GM19455 (cell line): ENCODE results near the gene FHIP1A.
"Not testable (repeated sequence)": the region's sequence is repeated elsewhere in the genome, so short reads cannot be mapped to it uniquely, and the experiment has no call there.

Experiments used
- ATAC-seq: cut with Tn5 transposase; IDR thresholded peaks from one replicate; pipeline ENCODE4 v1.9.1; 2021; ENCODE audit not compliant: unreplicated experiment

The FHIP1A gene

GRCh38 chr4:151408630-151409469, at the start of gene FHIP1A:
Gene FHIP1A, plus strand, starts transcription at chr4:151409176. Its CDS starts 157,084 bp downstream, at chr4:151566260.
- peak; percentile 67 for ATAC-seq

DNA sequence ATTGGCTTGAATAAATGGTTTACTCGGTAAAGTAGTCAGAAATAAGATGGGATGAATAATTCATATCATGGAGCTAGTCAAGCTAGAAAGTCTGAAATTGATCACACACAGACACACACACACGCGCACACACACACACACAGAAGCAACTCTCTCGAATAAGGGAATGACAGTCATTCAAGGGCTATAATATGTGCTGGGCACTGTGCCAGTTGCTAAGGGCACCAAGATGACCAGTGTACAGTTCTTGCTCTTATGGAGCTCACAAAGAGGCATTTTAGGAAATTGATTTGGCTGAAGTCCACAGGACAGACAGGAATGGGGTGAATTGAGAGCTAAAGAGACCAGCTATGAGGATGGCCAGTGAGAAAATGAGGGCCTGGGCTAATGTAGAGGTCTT, 49.4 kb upstream of the FHIP1A start:
- no peak for ATAC-seq

DNA sequence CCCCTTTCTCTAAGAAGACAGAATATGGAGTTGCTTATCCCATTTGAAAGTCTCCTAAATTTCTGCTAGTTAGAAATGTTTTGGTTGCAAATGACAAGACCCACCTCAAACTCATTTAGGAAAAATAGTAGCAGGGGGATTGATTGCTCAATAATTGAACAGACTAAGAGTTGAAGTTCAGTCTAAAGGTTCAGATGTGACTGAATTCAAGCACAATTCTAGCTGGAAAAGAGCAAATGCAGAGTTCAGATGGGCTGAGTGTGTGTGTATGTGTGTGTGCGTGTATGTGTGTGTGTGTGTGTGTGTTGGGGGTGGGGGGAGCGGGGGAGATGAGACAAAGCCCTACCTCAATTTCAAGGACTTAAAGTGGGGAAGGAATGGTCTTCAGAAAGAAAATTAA, 47.9 kb upstream of the FHIP1A start:
- ATAC-seq: no peak

- ATAC-seq: no peak
Observed at GRCh38 chr4:151361966-151362365, 47.0 kb upstream of the FHIP1A start.

DNA sequence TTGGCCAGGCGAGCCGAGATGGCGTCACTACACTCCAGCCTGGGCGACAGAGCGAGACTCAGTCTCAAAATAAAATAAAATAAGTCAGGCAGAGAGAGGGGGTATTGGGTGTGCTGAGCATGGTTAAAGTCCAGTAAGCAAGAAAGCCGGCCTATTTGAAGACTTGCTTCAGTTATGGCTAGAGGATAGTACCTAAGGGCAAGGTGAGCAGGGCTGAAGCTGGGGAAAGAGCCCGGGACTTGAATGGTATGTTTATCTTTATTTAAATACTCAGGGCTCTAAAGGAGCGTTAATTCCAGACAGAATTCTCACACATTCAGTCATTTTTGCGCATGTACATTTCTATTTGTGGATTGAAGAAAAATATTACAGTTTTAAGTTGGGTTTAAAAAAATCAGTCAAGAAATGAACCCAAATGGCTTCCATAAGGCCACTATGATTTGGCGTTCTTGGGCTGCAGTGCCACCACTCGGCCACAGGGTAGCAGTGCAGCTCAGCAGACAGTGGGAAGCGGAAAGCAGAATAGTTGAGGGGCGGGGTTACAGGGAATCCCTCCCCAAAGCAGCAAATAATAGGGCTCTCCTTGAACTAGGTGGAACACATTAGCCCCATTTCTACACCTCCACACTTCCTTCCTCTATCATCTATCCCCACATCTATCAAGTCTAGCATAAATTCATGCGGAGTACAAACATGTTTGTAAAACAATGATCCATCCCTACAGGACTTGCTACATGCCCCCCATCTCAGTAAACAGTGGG, 46.4 kb upstream of the FHIP1A start:
- peak; percentile 98 for ATAC-seq

DNA sequence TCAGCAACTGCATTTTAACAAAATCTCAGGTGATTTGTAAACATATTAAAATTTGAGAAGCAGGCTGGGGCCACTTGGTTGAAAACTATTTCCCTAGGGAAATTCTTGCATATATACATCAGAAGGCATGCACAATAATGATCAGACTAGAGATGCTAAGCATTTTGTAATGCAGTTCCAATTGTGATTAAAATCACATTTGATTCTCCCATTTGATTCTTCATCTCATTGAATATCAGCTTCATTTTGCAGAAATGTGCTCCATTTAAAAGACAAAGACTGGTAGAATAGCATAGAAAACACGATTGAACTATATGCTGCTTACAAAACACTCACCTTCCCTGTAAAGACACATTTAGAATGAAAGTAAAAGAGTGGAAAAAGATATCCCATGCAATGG, 32.4 kb upstream of the FHIP1A start:
- no peak for ATAC-seq

DNA sequence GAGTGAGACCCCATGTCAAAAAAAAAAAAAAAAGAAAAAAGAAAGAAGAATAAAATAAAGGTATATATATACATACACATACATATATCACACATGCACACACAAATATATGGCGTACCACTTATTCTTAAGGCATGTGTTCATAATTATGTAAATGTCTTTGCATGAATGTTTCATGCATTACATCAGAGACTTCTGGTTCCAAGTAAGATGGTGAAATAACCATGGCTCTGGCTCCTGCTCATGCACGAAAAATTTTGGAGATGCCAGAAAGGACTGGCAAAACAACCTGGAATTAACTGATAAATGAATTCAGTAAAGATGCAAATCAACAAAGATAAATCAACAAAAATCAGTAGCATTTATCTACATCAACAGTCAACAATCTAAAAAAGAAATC, 19.7 kb upstream of the FHIP1A start:
- ATAC-seq: no peak

GRCh38 chr4:151389799-151390198, 19.2 kb upstream of the FHIP1A start:
- ATAC-seq: not testable (repeated sequence)

GRCh38 chr4:151395873-151396272, 13.1 kb upstream of the FHIP1A start:
- no peak for ATAC-seq

- no peak for ATAC-seq
Observed at GRCh38 chr4:151400343-151400742, 8.6 kb upstream of the FHIP1A start.

GRCh38 chr4:151401739-151402138, 7.2 kb upstream of the FHIP1A start:
- ATAC-seq: no peak

DNA sequence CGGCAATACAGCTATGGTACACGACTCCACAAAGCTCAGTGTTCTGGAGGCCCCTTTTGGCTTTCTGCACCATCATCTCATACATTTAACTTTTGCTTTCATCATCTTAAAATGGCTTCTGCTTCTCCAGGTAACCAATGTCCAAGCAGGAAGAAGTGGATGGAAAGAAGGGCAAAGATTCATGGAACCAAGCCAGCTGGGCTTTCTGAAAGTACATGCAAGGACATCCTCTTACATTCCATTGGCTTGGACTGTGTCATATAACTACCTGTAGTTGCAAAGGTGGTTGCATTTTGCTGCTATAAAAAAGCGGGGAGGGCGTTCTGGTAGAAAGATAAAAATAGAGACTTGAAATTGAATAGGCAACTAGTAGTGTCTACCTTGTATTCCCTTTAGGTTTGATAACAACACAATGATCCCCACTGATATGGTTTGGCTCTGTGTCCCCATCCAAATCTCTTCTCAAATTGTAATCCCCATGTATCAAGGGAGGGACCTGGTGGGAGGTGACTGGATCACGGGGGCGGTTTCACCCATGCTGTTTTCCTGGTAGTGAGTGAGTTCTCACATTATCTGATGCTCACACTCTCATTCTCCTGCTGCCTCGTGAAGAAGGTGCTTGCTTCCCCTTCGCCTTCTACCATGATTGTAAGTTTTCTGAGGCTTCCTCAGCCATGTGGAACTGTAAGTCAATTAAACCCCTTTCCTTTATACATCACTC, 6.7 kb upstream of the FHIP1A start:
- no peak for ATAC-seq

- ATAC-seq: no peak
Observed at GRCh38 chr4:151403656-151404055, 5.3 kb upstream of the FHIP1A start.

DNA sequence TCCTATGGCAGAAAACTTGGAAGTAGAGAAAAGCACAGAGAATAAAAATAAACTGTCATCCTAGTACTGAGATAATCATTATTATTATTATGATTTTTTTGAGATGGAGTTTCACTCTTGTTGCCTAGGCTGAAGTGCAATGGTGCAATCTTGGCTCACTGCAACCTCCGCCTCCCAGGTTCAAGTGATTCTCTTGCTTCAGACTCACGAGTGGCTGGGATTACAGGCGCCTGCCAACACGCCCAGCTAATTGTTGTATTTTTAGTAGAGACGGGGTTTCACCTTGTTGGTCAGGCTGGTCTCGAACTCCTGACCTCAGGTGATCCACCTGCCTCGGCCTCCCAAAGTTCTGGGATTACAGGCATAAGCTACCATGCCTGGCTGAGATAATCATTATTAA, 4.2 kb upstream of the FHIP1A start:
- not testable (repeated sequence) for ATAC-seq

GRCh38 chr4:151407018-151407417, 2.0 kb upstream of the FHIP1A start:
- no peak for ATAC-seq

- peak; percentile 84 for ATAC-seq
Observed at GRCh38 chr4:151407466-151408379, 1.3 kb upstream of the FHIP1A start.

DNA sequence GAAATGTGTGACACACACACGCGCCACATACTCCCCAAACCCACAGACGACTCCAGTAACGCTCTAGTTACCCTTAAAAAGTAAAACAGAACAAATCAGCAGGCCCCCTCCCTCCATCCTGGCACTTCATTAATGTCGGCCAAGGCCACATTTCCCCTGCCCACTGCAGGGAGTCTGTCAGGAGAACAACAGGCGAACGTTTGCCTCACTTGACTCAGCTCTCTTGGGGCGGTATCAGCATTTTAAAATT, 671 bp upstream of the FHIP1A start:
- peak; percentile 1 for ATAC-seq

DNA sequence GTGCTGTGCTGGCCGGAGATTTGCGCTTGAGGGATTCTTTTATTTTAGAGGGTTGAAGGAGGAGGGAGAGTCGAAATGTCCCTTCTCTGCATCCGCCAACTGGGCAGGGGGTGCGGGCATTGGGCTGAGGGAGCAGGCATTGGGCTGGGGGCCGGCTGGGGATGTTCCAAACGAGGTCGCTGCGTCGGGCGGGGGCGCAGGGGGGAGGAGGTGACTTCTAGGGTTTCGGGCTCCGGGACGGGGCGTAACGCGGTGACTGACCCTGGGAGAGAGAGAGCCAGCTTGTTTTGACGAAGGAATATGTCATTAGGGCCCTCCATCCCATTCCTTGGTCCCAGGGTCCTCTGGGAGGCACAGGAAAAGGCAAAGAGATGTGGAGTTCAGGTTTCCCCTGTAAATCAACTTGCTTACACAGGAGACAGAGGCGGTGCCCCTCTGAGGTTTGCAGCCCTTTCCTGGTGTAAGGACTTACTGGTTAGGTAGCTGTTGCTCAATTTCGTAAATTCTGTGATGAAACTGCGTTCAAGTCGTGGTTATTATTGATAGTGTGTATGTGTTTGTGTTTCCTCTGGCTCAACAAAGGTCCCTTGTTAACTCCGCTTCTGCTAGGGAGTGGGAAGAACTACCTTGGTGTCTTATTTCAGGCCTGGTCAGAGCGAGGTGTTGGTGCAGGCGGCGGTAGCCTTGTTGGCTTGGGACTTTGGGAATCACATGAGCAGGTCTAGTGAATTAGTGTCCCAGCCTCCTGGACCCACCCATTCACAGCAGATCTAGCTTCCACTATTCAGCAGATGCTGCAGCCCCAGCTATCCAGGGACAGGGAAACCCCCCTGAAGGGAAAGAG, 716 bp downstream of the FHIP1A start:
- no peak for ATAC-seq

DNA sequence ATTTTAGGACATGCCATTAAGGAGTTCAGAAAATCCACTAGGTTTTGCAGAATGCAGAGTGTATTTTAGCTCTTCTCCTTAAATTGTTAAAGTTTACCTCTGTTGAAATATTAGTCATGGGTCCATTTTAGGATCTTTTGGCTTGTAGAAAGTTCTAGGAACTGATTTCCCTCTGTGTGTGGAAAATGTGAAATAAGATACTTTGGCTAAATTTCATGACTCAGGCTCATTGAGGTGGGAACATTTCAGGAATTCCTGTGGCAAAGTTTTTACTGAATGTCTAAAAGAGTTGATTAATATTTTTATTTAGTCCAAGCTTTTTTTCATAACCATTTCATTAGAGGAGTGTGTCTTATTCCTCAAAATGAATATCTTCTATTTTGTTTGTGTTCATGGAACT, 7.0 kb downstream of the FHIP1A start:
- ATAC-seq: no peak

- ATAC-seq: no peak
Observed at GRCh38 chr4:151417164-151417571, 8.2 kb downstream of the FHIP1A start.
